ENCODE data around the gene GCSAM.

GCSAM gene

DNA sequence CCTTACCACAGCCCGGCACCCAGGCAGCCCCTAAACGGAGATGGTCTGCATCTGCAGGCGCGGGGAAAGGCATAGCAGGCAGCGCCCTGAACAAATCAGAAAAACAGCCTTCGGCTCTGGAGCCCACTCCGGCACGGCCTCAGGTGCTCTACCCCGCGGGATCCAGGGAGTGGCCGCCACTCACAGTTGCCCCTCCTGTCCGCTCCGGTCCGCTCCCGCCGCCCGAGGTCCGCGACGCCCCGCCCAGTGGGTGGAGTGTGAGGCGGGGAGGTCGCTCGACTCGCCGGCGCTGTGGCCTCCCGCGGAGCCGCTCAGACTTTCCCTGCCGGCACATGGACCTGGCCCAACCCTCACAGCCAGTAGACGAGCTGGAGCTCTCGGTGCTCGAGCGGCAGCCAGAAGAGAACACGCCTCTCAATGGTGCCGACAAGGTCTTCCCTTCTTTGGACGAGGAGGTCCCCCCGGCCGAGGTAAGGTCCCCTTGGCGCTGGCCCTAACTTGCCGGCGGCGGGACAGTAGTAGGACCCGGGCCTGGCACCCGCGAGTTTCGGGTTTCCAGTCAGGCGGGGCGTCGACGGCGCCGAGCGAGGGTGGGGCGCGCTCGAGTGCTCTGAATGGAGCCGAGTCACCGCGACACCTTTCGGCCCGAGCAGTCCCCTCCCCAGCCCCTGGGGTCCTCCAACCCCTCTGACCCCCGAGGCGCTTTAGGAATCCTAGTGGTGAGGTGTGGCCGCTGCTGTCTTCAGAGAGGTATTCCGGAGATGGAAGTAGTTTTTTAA lies 46.8 kb downstream of the GCSAM start, which contains the start of gene C3orf52:
C3orf52 (plus strand) TSS at position 314 of the 779 bp plus-strand sequence; CDS start at position 333, 19 bp downstream.
- H3K4me3 ChIP-seq (ENCODE audit: low read length): peak within 1 kb of the TSS; percentile 77
- DNase-seq (ENCODE audit: low read depth): peak; percentile 91
- no peak for TF ChIP-seq CTCF (IDR thresholded peaks at IDR 0.05; ENCODE audit: insufficient read depth, low read depth, low read length, missing control alignments)

DNA sequence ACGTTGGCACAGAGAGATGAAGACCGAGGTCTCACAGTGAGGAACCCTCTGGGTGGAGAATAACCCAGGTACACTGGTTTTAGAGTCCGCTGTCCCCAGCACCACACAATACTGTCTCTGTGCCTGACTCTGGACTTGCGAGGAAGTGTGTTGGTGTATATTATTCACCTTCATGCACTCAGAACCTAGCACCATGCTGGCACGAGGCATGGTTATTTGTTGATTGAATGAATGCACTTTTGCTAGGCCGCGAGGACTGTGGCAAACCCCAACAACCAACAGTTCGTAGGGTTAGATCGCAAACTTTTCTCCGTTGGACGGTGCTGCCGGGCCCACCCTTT lies 47.3 kb downstream of the GCSAM start:
- DNase-seq (ENCODE audit: low read depth): no peak
- no peak for TF ChIP-seq CTCF (IDR thresholded peaks at IDR 0.05; ENCODE audit: insufficient read depth, low read depth, low read length, missing control alignments)
- peak overlapping the region; percentile 77 for H3K4me3 ChIP-seq (ENCODE audit: low read length)

GRCh38 chr3:112084980-112085705 lies 47.9 kb downstream of the GCSAM start:
- no peak for TF ChIP-seq CTCF (IDR thresholded peaks at IDR 0.05; ENCODE audit: insufficient read depth, low read depth, low read length, missing control alignments)
- no peak overlapping the region for H3K4me3 ChIP-seq (ENCODE audit: low read length)
- DNase-seq (ENCODE audit: low read depth): peak; percentile 51

DNA sequence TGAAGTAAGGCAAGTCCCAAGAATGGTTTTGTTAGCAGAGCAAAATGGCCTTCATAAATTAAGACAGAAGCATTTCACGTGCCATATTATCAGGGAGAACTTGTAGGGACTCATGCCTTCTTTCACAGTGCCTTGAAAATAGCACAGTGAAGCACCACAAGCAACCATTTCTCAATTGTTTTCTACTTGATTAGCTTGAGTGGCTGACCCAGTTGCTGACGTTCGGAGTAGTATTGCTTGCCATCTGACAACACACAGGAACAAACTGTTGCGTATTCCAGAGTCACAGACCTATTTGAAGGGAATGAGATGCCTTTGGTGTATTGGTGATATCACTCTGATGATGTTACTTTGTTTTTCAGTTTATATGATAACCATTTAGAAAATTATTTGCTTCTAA lies 49.8 kb downstream of the GCSAM start:
- TF ChIP-seq CTCF (IDR thresholded peaks at IDR 0.05; ENCODE audit: insufficient read depth, low read depth, low read length, missing control alignments): no peak
- DNase-seq (ENCODE audit: low read depth): no peak
- H3K4me3 ChIP-seq (ENCODE audit: low read length): no peak overlapping the region

DNA sequence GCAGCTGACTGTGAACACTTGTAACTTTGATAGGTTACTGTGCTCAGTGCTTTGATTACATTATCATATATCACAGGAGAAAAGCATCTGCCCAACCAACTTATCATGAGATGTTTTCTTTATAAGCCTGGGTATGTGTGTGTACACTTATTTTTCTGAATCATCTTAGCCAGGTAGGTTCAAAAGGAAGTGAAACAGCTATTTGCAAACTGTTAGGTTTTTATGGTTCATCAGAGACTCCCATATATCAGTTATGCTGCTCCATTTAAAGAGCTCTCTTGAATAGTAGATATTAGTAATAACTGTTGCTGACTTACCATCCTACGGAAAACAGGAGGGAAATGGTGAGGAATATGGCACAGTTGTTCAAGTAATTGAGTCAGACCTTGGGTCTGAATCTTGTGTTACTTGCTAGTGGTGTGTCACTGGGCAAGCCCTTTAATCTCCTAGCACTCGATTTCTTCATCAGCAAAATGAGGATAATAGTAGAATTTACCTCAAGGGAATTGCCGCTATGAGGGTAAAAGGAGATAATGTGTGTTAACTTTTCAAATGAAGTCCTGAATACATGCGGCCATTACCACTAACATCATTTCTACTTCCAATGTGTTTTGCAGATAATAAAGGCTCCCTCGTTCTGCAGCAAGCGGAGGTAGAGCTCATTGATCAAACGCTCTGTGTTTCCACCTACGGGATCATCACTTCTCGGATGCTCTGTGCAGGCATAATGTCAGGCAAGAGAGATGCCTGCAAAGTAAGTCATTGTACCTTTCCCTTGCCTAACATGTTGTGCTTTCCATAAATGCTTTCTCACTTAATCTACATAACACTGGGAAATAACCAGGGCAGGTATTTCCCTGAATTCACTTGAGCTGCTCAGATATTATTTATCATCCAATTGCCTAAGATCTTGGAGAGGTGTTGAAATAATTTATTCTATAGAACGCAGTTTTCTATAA lies 54.6 kb downstream of the GCSAM start:
- peak; percentile 71 for DNase-seq (ENCODE audit: low read depth)
- TF ChIP-seq CTCF (IDR thresholded peaks at IDR 0.05; ENCODE audit: insufficient read depth, low read depth, low read length, missing control alignments): no peak
- H3K4me3 ChIP-seq (ENCODE audit: low read length): no peak overlapping the region

DNA sequence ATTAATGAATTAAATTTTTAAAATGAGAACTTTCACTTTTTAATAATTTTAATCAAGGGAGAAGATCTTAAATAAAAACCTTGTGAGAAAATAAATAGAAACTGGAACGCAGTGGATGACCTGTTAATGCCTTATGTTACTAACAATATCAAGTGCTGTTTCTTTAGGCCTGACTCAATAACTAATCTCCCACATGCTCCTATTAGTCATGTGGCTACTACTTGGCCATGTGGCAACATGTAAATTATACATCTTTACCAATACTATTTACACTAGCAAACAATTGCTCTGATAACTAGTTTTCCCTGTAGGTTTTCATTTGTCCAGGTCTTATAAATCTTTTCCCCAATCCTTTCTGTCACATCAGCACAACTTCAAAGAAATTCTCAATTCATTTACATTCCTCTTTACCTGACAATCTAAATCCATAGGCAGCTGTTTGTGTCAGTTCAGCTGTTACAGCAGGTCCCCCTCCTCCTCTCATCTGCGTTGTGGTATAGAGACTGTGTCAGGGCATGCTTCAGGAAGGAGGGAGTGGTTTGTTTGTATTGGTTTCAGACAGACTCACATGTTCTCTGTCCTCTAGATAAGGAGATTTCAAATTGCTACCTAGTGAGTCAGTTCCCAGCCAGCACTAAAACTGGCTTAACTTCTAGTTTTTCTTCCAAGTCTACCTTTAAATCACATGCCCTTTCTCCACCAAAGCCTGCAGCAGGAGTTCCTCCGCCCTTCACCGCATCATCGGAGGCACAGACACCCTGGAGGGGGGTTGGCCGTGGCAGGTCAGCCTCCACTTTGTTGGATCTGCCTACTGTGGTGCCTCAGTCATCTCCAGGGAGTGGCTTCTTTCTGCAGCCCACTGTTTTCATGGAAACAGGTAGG lies 58.2 kb downstream of the GCSAM start:
- DNase-seq (ENCODE audit: low read depth): peak; percentile 99
- H3K4me3 ChIP-seq (ENCODE audit: low read length): peak overlapping the region; percentile 19
- no peak for TF ChIP-seq CTCF (IDR thresholded peaks at IDR 0.05; ENCODE audit: insufficient read depth, low read depth, low read length, missing control alignments)
